Stimulated activated CD4-positive, alpha-beta T cell treated with anti-CD3 and anti-CD28 coated beads, Interleukin-4, amount 100 ng/mL, for 1 hour (primary cell): Measurements from ENCODE around the gene DAZL.
"Not testable (repeated sequence)": the region's sequence is repeated elsewhere in the genome, so short reads cannot be mapped to it uniquely, and the experiment has no call there.

Experiments used
- DNase-seq: peaks from one replicate; pipeline ENCODE4 v3.0.0-alpha.2; 2020

DAZL gene

GRCh38 chr3:16604887-16605602 is at the start of gene DAZL:
Gene DAZL, minus strand, starts transcription at chr3:16605423. Its CDS starts 218 bp downstream, at chr3:16605205.
- DNase-seq = no peak

GRCh38 chr3:16654976-16655375 is 49.8 kb upstream of the DAZL start:
- DNase-seq = no peak

- DNase-seq = no peak
Observed at GRCh38 chr3:16653712-16654111, 48.5 kb upstream of the DAZL start.

GRCh38 chr3:16647668-16648067 is 42.4 kb upstream of the DAZL start:
- DNase-seq = no peak

GRCh38 chr3:16639806-16640205 is 34.6 kb upstream of the DAZL start:
- DNase-seq = no peak

- DNase-seq = no peak
Observed at GRCh38 chr3:16633948-16634347, 28.7 kb upstream of the DAZL start.

GRCh38 chr3:16632395-16632794 is 27.2 kb upstream of the DAZL start:
- DNase-seq = no peak

- DNase-seq = no peak
Observed at GRCh38 chr3:16618721-16619120, 13.5 kb upstream of the DAZL start.

GRCh38 chr3:16617155-16617554 is 11.9 kb upstream of the DAZL start:
- DNase-seq = not testable (repeated sequence)

GRCh38 chr3:16616083-16616482 is 10.9 kb upstream of the DAZL start:
- DNase-seq = no peak

GRCh38 chr3:16614033-16615031 is 9.1 kb upstream of the DAZL start:
- DNase-seq = no peak

- no peak for DNase-seq
Observed at GRCh38 chr3:16609927-16610580, 4.8 kb upstream of the DAZL start.

GRCh38 chr3:16608816-16609215 is 3.6 kb upstream of the DAZL start:
- no peak for DNase-seq

- no peak for DNase-seq
Observed at GRCh38 chr3:16607718-16608117, 2.5 kb upstream of the DAZL start.

GRCh38 chr3:16606398-16606797 is 1.2 kb upstream of the DAZL start:
- no peak for DNase-seq

- no peak for DNase-seq
Observed at GRCh38 chr3:16605966-16606365, 743 bp upstream of the DAZL start.

- DNase-seq = no peak
Observed at GRCh38 chr3:16604433-16604832, 790 bp downstream of the DAZL start.

GRCh38 chr3:16601537-16602005 is 3.7 kb downstream of the DAZL start:
- DNase-seq = no peak

GRCh38 chr3:16600780-16601536 is 4.3 kb downstream of the DAZL start:
- DNase-seq = peak; percentile 85

GRCh38 chr3:16599694-16600093 is 5.5 kb downstream of the DAZL start:
- DNase-seq = no peak

- no peak for DNase-seq
Observed at GRCh38 chr3:16596352-16597032, 8.7 kb downstream of the DAZL start.

GRCh38 chr3:16595778-16596177 is 9.4 kb downstream of the DAZL start:
- no peak for DNase-seq
